DOHH2 (cell line): ENCODE data around the gene SLC22A2.

Source experiments
- CTCF ChIP-seq: fragments of 200-600 bp; sonication (generic); IDR thresholded peaks from one replicate; pipeline ENCODE4 v1.5.1; 2014; ENCODE audit warnings: antibody characterized with exemption, mild to moderate bottlenecking, low read depth, low read length; ENCODE audit not compliant: poor library complexity, severe bottlenecking
- EZH2phosphoT487 ChIP-seq: fragments of 200-600 bp; sonication (generic); IDR thresholded peaks from 2 replicates; pipeline ENCODE4 v1.6.1; 2017; ENCODE audit warnings: borderline replicate concordance, mild to moderate bottlenecking, antibody characterized with exemption, low read length, moderate library complexity, mixed read lengths

- TF ChIP-seq CTCF (no peak), EZH2phosphoT487 (no peak)
Measured at GRCh38 chr6:160274871-160275510, 16.4 kb upstream of the SLC22A2 start.
